DMS153 treated with DMSO at 0.1 percent for 48 hours (cell line): ENCODE results near the gene SLC6A1.
"Not testable (repeated sequence)": the region's sequence is repeated elsewhere in the genome, so short reads cannot be mapped to it uniquely, and the experiment has no call there.

Experiments
- DNase-seq: peaks from one replicate; lab custom pipeline; 2025; ENCODE audit not compliant: unreplicated experiment; lab: John Stamatoyannopoulos, UW

The SLC6A1 gene

DNA sequence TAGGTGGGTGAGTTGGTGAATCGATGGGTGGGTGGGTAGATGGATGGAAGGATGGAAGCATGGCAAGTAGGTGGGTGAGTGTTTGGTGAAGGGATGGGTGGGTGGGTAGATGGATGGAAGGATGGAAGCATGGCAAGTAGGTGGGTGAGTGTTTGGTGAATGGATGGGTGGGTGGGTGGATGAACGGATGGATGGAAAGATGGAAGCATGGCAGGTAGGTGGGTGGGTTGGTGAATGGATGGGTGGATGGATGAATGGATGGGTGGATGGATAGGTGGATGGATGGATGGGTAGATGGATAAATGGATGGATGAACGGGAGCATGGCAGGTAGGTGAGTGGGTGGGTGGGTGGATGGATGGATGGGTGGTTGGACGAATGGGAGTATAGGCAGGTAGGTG is 65.1 kb downstream of the SLC6A1 start:
- DNase-seq, result no peak

DNA sequence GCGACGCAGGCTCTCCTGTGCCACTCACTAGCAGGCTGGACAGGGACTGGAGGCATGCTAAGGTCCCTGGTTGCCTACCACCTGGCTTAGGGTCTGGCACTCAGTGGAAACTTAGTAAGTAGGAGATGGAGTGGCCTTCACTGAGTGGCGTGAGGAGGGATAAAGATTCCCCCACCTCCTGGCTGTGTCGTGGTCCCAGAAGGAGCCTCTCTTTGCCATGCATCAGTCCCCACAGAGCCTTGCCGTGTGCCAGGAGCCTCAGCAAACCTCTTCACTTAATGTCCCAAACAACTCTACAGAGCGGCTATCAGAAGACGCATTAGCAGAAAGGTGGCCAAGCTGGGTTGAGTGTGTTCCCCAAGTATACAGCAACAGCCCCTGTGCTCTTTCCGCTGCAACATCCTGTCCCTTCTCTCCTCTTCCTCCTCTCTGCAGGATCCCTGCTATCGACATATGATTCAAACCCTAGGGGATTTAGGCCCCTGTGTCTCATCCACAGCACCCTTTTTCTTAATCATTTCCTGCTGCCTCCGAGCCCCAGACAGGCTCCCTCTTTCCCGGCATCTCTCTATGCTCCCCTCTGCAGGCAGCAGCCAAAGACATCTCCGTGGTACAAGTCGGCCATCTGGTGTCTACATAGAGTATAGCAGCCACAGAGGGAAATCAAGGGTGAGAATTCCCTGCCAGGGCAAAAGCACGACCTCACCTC is 66.7 kb downstream of the SLC6A1 start:
- DNase-seq, result peak; percentile 0

DNA sequence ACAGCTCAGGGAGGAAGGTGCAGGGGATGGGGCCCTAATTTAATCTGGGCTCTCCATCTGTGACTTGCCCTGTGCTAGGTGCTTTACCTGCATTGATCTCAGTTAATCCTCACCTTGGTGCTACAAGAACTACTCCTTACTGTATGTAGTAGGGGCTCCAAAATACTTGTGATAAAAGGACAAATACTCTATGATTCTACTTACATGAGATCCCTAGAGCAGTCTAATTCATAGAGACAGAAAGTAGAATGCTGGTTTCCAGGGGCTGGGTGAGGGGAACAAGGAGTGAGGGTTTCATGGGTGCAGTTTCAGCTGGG is 67.2 kb downstream of the SLC6A1 start:
- no peak for DNase-seq

DNA sequence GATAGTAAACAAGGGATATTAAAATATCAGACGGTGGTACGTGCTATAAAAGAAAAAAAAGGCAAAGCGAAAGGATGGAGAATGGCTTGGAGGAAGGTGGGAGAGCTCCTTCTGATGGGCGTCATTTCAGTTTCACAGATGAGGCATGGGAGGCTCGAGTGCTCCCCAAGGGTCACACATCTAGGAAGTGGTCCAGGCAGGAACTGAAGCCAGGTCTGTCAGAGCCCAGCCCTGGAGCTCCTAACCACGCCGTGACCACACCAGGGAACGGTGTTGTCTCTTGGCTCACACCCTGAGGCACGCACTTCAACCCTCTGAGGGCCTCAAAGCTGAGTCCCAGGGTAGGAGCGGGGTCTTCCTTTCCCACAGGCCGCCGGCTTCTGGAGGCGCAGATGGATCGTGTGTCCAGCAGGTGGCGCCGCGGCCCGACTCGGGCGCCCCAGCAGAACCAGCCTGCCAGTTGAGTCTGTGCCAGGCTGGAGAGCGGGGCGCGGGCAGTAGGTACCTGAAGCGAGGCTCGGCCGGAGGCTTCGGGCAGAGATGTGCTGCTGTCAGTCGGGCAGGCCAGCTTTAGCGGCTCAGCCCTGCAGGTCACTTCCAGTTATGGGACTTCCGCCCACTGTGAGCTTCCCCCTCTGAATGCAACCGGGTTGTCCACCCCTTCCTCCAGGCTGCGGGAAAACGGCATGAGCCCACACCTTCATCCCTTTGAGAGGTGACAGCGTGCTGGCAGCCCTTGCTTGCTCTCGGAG is 68.1 kb downstream of the SLC6A1 start:
- peak; percentile 1 for DNase-seq

DNA sequence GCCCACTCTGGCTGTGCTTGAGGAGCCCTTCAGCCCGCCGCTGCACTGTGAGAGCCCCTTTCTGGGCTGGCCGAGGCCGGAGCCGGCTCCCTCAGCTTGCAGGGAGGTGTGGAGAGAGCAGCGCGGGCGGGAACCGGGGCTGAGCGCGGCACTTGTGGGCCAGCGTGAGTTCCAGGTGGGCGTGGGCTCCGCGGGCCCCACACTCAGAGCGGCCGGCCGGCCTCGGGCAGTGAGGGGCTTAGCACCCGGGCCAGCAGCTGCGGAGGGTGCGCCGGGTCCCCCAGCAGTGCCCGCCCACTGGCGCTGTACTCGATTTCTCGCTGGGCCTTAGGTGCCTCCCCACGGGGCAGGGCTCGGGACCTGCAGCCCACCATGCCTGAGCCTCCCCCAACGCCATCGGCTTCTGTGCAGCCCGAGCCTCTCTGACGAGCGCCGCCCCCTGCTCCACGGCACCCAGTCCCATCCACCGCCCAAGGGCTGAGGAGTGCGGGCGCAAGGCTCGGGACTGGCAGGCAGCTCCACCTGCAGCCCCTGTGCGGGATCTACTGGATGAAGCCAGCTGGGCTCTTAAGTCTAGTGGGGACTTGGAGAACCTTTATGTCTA is 68.8 kb downstream of the SLC6A1 start:
- DNase-seq, result not testable (repeated sequence)

DNA sequence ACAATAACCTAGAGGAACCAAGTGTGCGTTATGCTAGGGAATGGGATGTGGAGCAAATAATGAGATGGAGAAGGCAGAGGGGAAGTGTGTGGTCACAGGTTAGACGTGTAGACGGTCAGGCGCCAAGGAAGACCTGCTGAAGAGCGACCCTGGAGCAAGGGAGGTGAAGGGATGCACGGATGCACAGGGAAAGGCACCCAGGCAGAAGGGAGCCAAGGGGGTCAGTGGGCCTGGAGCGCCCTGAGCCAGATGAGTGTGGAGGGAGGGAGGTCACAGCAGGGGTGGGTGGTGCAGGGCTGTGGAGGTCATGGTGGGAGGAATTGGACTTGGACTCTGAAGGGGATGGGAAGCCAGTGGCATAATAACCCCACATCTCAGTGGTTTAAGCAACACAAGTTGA is 70.2 kb downstream of the SLC6A1 start:
- no peak for DNase-seq

DNA sequence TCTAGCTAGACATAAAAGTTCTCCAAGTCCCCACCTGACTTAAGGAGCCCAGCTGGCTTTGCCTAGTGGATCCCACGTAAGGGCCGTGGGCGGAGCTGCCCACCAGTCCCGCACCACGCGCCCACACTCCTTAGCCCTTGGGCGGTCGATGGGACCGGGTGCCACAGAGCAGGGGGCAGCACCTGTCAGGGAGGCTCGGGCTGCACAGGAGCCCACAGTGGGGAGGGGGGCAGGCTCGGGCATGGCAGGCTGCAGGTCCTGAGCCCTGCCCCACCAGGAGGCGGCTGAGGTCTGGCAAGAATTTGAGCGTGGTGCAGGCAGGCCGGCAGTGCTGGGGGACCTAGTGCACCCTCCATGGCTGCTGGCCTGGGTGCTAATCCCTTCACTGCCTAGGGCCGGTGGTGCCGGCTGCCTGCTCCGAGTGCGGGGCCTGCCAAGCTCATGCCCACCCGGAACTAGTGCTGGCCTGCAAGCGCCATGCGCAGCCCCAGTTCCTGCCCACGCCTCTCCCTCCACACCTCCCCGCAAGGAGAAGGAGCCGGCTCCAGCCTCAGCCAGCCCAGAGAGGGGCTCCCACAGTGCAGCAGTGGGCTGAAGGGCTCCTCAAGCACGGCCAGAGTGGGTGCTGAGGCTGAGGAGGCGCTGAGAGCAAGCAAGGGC is 78.7 kb downstream of the SLC6A1 start:
- no peak for DNase-seq

DNA sequence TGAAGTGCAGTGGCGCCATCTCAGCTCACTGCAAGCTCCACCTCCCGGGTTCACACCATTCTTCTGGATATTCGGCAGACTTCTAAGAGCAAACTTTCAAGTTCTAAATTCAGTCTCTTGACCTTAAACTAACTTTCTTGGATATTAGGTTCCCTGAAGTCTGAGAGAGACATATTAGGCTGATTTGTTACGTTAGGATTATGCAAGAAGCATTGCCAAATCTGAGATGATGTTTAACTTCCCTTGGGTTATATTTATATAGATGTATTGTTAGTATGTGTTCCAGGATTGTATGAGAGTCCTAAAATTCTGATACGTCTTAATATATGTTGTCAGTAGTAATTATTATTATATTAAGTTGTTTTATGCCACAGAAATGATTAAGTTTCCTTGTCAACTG is 80.1 kb downstream of the SLC6A1 start:
- DNase-seq, result no peak

DNA sequence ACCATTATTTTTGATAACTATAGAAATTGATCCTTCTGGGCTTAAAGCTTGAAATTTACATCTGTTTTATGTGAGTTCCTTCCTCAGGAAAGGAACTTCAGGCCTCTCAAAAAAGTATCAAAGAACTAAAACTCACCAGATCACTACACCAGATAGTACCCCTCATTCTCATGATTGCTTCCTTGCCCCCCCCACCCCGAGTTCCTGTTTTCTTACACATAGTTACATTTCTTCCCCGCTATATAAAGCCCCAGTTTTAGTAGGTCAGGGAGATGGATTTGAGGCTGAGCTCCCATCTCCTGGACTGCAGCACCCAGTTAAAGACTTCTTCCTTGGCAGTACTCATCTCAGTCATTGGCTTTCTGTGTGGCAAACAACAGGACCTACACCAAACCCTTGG is 81.5 kb downstream of the SLC6A1 start:
- DNase-seq, result no peak

DNA sequence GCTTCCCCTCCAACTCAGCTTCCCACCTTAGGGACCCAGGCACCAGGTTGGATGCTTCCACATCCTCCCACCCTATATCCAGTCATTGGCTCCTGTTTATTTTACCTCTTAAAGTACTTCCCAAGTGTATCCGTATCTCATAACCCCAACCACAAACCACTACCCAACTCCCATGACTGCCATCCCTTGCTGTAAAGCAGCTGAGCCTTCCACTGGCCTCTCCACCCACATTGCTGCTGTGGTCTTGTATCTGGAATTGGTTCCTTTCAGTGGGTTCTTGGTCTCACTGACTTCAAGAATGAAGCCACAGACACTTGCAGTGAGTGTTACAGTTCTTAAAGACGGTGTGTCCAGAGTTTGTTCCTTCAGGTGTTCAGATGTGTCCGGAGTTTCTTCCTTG is 81.9 kb downstream of the SLC6A1 start:
- DNase-seq, result no peak

DNA sequence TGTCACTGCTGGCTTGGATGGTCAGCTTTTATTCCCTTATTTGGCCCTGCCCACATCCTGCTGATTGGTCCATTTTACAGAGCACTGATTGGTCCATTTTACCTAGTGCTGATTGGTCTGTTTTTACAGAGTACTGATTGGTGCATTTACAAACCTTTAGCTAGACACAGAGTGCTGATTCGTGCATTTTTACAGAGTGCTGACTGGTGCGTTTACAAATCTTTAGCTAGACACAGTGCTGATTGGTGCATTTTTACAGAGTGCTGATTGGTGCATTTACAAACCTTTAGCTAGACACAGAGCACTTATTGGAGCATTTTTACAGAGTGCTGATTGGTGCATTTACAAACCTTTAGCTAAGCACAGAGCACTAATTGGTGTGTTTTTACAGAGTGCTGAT is 82.6 kb downstream of the SLC6A1 start:
- DNase-seq, result not testable (repeated sequence)

DNA sequence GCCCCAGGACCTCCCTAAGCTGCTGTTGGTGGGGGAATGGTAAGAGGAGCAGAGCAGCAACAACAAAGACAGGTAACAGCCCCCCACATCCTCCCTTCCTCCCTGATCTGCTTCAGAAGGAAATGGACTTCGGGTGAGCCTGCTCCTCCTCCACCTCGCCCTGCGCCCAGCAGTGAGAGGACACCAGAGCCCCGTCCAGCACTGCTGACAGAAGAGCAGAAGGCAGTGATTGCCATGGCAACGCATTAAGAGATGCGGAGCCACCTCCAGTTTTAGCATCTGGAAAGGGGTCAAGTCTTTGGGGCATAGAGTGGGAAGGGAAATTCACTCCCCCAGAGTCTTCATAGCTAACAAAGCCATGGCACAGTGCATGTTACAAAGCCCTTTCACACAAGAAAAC is 84.2 kb downstream of the SLC6A1 start:
- no peak for DNase-seq

DNA sequence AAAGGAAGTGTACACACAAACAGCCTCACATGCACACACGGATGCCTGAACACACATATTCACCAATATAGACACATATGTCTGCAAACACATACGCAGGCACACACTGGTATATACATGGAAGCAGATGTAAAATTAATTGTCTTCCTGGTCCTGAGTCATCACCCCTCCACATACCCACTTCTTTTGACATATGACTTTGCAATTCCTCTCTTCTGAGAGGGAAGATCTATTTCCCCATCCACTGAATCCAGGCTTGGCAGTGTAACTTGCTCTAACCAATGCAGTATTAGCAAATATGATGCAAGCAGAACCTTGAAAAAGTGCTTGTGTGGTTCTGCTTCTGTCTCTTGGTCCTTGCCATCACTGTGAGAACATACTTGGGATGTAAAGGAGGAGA is 84.9 kb downstream of the SLC6A1 start:
- DNase-seq, result no peak

DNA sequence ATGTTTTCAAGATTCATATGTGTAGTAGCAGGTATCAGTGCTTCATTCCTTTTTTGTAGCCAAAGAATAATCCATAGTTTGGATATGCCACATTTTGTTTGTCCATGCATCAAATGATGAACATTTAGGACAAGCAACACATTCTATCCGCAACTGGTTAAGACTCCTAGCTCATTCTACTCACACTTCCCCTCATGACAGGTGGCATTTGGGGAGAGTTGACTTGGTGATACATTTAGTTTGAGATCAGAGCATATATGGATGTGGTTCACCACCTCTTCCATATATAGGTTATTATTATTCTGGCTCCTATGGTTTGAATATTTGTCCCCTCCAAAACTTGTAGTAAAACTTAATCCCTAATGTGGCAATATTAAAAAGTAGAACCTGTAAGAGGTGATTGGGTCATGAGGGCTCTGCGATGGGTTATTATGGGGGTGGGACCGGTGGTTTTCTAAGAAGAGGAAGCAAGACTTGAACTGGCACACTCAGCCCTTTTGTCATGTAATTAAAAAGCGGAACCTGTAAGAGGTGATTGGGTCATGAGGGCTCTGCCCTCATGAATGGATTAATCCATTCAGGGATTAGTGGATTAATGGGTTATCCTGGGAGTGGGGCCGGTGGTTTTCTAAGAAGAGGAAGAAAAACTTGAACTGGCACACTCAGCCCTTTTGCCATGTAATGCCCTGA is 86.4 kb downstream of the SLC6A1 start:
- DNase-seq, result no peak

DNA sequence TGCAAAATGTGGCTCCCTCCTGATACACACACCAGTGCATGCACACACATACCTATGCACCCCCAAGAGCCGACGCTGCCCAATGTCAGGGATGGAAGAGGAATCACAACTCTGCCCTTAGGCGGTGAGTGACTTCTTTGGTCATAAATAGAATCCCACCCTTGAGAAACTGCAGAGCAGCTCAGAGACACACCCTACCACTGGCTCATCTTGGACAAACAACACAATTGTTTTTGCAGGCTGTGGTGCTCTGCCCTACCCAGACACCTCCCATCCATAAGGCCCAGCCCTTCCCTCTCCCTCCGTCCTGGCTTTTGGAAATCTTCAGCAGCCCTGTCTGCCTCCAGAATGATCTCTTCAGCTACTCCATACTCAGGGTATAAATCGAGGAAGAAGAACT is 87.9 kb downstream of the SLC6A1 start:
- DNase-seq, result no peak

DNA sequence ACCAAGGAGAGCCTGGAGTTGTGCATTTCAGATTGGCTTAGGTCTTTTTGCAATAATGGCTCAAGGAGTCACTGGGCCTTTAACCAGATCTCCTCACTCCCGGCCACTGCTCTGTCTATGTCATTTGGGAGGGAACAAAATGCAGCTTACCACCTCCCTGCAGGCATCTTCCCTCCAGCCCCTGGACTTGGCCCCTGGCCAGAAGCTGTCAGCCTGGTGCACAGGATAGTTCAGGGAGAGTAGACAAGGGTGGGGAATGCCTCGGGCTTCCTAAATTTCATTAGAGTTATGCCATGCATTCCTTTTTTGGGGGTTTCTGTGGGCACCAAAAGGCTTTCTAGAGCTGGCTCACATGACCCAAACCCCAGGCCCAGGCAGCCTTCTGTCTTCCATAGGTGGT is 91.5 kb downstream of the SLC6A1 start:
- DNase-seq, result no peak

DNA sequence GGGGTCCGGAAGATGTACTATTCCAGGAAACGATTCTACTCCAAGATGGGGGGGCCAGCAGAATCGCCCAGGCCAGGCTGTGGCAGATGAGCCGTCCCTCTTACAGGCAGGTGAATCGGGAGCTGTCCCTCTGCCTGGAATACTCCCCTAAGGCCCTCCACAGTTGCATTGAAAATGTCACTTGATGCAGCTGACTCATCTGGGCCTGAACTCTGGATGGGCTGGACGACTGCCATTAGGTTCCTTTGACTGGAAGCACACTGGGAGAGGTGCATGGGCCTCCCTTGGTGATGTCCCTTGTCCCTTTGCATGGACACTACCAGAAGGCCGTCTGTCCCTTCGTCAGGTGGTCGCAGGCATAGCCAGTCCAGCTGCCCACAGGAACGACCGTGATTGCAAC is 92.1 kb downstream of the SLC6A1 start:
- DNase-seq, result no peak

DNA sequence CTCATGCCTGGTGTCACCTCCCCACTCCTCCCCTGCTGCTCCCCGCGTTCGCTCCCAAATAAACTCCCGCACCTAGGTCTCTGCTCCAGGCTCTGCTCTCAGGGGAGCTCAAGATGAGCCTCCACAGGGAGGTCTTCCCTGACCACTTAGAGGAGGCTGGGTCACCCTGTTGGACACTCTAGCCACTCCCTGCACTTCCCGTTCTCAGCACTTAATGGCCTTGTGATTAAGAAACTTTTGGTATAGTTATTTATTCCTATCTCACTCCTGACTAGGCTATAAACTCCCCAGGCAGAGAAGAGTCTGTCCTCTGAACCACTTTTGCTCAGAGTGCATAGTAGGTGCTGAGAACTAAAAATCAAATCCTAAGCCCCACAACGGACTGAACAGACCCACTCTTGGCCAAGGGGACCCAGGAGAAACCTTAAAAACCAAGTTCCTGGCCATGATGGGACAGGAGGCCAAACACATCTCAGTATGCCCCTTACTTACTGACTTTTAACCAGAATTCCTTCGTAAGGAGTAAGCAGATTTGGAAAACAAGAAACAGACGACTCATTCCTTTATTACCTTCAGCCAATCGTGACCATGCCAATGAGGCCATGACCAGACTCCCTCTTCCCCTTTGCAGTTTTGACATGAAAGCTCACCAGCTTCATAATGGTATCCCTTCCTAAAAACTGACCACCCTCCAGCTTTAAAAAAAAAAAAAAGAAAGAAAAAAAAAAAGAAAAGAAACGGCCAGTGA is 92.7 kb downstream of the SLC6A1 start:
- DNase-seq, result no peak

DNA sequence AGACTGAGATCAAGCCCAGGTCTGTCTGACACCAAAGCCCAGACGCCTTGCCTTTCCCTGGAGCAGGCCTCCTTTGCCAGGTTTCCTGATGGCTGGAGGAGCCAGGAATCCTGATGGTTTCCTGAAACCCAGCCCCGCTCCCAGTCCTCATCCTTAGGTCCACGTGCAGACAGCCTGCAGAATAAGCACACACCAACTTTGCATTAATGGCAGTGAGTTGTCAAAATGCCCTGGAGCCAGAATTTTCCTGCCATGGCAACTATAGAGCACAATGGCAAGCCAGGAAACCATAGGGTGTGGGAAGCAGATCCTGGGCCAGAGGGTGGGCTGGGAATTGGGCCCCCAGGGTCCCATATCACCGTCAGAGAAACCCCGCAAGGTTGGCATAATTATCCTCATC is 94.3 kb downstream of the SLC6A1 start:
- no peak for DNase-seq

DNA sequence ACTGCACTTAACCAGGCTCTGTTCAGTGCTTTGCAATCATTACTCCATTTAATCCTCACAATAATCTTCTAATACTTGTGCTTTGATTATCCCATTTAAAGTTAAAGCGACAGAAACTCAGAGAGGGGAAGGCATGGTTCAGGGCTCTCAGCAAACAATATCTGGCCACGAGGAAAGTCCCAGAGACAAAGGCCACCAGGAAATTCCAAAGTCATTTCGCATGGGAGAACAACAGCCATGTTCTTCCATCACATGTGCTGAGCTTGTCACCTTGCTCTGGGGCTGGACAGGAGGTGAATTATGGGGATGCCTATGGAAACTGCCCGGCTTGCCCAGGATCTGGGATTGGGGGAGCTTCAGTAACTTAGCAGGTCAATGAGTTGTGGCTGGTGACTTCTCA is 95.5 kb downstream of the SLC6A1 start:
- no peak for DNase-seq

DNA sequence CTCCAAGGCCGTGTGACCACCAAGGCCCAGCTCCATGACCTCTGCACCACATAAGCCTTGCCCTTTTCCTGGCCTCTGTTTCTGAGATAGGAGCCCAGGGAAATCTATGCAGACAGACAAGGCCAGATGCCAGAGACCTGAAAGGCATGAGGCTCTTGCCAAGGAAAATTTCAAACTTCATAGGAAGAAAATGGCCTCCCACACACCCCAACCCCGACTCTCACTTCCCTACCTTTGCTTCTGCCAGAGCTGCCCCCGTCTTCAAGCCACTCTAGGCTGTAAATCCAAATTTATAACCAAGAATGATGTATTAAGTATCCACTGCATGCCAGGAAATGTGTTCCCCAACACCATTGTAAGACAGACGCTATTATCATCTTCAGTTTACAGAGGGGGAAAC is 96.3 kb downstream of the SLC6A1 start:
- no peak for DNase-seq
